Fibroblast of pulmonary artery (primary cell): ENCODE data around the gene CCDC40.

ENCODE experiments used
- DNase-seq: peaks from one replicate; pipeline ENCODE4 v3.0.0-alpha.2; 2010; ENCODE audit warnings: low read depth
- H3K4me3 ChIP-seq: replicated peaks from 2 replicates; pipeline ENCODE4 v1.5.1; 2011; ENCODE audit warnings: low read depth, mild to moderate bottlenecking, control low read depth, low read length, moderate library complexity
- TF ChIP-seq, protein P1 (sequence below): IDR thresholded peaks from 2 replicates; pipeline ENCODE4 v1.5.1; 2011; ENCODE audit warnings: mild to moderate bottlenecking, control low read depth, low read length, inconsistent platforms; ENCODE audit errors: missing control alignments

CCDC40 gene

DNA sequence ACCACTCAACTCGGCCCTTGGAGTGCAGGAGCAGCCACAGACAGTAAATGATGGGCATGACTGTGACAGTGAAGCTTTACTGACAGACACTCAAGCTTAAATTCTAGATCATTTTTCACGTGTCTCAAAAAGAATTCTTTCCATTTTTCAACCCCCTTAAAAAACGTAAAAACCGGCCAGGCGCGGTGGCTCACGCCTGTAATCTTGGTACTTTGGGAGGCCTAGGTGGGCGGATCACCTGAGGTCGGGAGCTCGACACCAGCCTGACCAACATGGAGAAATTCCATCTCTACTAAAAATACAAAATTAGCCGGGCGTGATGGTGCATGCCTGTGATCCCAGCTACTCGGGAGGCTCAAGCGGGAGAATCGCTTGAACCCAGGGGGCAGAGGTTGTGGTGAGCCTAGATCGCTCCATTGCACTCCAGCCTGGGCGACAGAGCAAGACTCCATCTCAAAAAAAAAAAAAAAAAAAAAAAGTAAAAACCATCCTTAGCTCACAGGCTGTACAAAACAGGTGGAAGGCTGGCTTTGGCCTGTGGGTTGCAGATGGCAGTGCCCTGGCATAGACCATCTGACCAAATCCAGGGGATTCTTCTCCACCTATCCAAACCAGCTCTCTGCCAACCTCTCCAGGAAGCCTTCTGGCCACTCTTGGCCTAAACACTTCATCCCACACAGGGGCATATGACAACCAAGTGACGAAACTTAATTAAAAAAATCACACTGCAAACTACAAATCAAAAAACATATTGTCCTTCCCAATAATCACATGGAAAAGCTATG is 19.0 kb upstream of the CCDC40 start:
- no peak for DNase-seq
- TF ChIP-seq, protein P1, sequence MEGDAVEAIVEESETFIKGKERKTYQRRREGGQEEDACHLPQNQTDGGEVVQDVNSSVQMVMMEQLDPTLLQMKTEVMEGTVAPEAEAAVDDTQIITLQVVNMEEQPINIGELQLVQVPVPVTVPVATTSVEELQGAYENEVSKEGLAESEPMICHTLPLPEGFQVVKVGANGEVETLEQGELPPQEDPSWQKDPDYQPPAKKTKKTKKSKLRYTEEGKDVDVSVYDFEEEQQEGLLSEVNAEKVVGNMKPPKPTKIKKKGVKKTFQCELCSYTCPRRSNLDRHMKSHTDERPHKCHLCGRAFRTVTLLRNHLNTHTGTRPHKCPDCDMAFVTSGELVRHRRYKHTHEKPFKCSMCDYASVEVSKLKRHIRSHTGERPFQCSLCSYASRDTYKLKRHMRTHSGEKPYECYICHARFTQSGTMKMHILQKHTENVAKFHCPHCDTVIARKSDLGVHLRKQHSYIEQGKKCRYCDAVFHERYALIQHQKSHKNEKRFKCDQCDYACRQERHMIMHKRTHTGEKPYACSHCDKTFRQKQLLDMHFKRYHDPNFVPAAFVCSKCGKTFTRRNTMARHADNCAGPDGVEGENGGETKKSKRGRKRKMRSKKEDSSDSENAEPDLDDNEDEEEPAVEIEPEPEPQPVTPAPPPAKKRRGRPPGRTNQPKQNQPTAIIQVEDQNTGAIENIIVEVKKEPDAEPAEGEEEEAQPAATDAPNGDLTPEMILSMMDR: no peak
- no peak overlapping the region for H3K4me3 ChIP-seq

- TF ChIP-seq, protein P1: no peak
- H3K4me3 ChIP-seq: no peak overlapping the region
- no peak for DNase-seq
Measured at GRCh38 chr17:80018917-80019651, 17.4 kb upstream of the CCDC40 start.

GRCh38 chr17:80021600-80021999 is 14.8 kb upstream of the CCDC40 start:
- H3K4me3 ChIP-seq: no peak overlapping the region
- TF ChIP-seq, protein P1: no peak
- no peak for DNase-seq

- no peak overlapping the region for H3K4me3 ChIP-seq
- no peak for DNase-seq
- TF ChIP-seq, protein P1: no peak
Measured at GRCh38 chr17:80023481-80024205, 12.8 kb upstream of the CCDC40 start.

DNA sequence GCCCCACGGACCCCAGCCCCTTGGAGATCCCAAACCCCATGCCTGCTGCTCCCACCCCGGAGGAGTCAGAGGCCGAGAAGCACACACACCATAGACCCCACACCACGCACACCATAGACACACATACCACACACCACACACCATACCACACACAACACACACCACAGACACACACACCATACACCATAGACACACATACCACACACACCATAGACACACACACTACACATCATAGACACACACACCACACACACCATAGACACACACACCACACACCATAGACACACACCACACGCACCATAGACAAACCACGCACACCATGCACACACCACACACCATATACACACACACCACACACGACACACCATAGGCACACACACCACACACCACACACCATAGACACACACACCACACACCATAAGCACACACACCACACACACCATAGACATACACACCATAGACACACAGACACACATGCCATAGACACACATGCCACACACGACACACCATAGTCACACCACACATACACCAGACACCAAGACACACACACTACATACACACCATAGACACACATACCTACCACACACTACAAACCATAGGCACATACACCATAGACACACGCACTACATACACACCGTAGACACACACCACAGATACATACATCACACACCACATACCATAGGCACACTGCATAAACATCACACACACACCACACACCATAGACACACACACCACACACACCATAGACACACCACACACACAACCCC is 12.1 kb upstream of the CCDC40 start:
- no peak overlapping the region for H3K4me3 ChIP-seq
- no peak for DNase-seq
- TF ChIP-seq, protein P1: no peak

DNA sequence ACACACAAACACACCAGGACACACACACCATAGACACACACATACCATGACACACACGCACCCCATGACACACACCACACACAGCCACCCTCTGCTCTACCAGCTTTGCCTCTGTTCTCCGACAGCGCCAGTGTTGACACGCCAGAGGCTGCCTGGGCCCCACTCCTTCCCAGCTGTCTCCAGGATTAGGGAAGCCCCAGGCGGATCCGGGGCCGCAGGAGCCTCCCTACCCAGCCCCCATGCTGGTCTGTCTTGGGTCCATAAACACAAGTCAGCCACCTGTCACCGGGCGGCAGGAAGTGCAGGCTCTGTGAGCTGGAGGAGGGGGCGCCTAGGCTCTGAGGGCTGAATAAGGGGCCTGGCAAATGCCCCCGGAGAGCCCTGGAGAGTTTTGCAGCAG is 11.3 kb upstream of the CCDC40 start:
- H3K4me3 ChIP-seq: no peak overlapping the region
- TF ChIP-seq, protein P1: no peak
- DNase-seq: no peak
